ENCODE measurements around the gene SLC46A3.
"Not testable (repeated sequence)": the region's sequence is repeated elsewhere in the genome, so short reads cannot be mapped to it uniquely, and the experiment has no call there.

Gene SLC46A3

GRCh38 chr13:28729541-28729940, 10.8 kb upstream of the SLC46A3 start:
- no peak for DNase-seq

- DNase-seq: no peak
Measured at GRCh38 chr13:28728642-28729041, 9.9 kb upstream of the SLC46A3 start.

- no peak for DNase-seq
Measured at GRCh38 chr13:28725046-28725610, 6.4 kb upstream of the SLC46A3 start.

GRCh38 chr13:28723806-28724205, 5.0 kb upstream of the SLC46A3 start:
- no peak for DNase-seq

GRCh38 chr13:28719227-28720055, 671 bp upstream of the SLC46A3 start:
- no peak for DNase-seq

- DNase-seq: no peak
Measured at GRCh38 chr13:28718196-28718542, 601 bp downstream of the SLC46A3 start.

- DNase-seq: no peak
Measured at GRCh38 chr13:28717170-28717569, 1.6 kb downstream of the SLC46A3 start.

GRCh38 chr13:28716511-28716910, 2.3 kb downstream of the SLC46A3 start:
- DNase-seq: no peak

- no peak for DNase-seq
Measured at GRCh38 chr13:28714651-28715050, 4.1 kb downstream of the SLC46A3 start.

- DNase-seq: no peak
Measured at GRCh38 chr13:28710161-28710560, 8.6 kb downstream of the SLC46A3 start.

- no peak for DNase-seq
Measured at GRCh38 chr13:28707629-28708427, 10.9 kb downstream of the SLC46A3 start.

- DNase-seq: no peak
Measured at GRCh38 chr13:28705461-28706083, 13.2 kb downstream of the SLC46A3 start.

GRCh38 chr13:28704919-28705318, 13.9 kb downstream of the SLC46A3 start:
- DNase-seq: no peak

GRCh38 chr13:28704282-28704681, 14.5 kb downstream of the SLC46A3 start:
- no peak for DNase-seq

GRCh38 chr13:28699246-28699645, 19.5 kb downstream of the SLC46A3 start:
- DNase-seq: no peak

- DNase-seq: no peak
Measured at GRCh38 chr13:28697441-28697840, 21.3 kb downstream of the SLC46A3 start.

- DNase-seq: not testable (repeated sequence)
Measured at GRCh38 chr13:28693605-28694491, 24.9 kb downstream of the SLC46A3 start.

GRCh38 chr13:28685892-28686291, 32.9 kb downstream of the SLC46A3 start:
- no peak for DNase-seq

- no peak for DNase-seq
Measured at GRCh38 chr13:28685114-28685513, 33.7 kb downstream of the SLC46A3 start.

- no peak for DNase-seq
Measured at GRCh38 chr13:28684257-28684656, 34.5 kb downstream of the SLC46A3 start.

- DNase-seq: not testable (repeated sequence)
Measured at GRCh38 chr13:28683169-28683568, 35.6 kb downstream of the SLC46A3 start.

GRCh38 chr13:28680541-28680940, 38.2 kb downstream of the SLC46A3 start:
- DNase-seq: no peak

Data from activated CD4-positive, alpha-beta T cell treated with anti-CD3 and anti-CD28 coated beads for 4 hours (primary cell).